Natural killer cell (primary cell): ENCODE data around the gene SND1. TPM values are rescaled to one million over a fixed set of nuclear protein-coding genes. Genes with fewer than 3 reads are reported as not detected.

Source experiments
- ATAC-seq, 3 donors: fragments of 150-1000 bp in 2 of 3; fragments of 200-7000 bp in 1 of 3; cut with Tn5 transposase; 1 replicate in 1 of 3; 2 replicates in 2 of 3; pipeline ENCODE4 v1.10.0; 2021; ENCODE audit warnings: mild to moderate bottlenecking in 2 of 3, moderate library complexity in 2 of 3
- DNase-seq, 2 donors: peaks; one replicate each; pipeline versions ENCODE4 v3.0.0 to v3.0.0-alpha.2; 2013 to 2021; ENCODE audit warnings: mixed read lengths in 1 of 2
- H3K27ac ChIP-seq: one replicate; pipeline ENCODE4 v1.5.1; 2013; ENCODE audit warnings: mild to moderate bottlenecking, low read length
- H3K27me3 ChIP-seq: one replicate; pipeline ENCODE4 v1.6.1; 2013; ENCODE audit warnings: low read length; ENCODE audit not compliant: control insufficient read depth, insufficient read depth
- H3K36me3 ChIP-seq: one replicate; pipeline ENCODE4 v1.6.1; 2013; ENCODE audit warnings: low read length; ENCODE audit not compliant: control insufficient read depth, insufficient read depth
- H3K4me1 ChIP-seq: one replicate; pipeline ENCODE4 v1.6.1; 2013; ENCODE audit warnings: low read length; ENCODE audit not compliant: control insufficient read depth, insufficient read depth
- H3K4me3 ChIP-seq: one replicate; pipeline ENCODE4 v1.5.1; 2013; ENCODE audit warnings: low read length
- H3K9me3 ChIP-seq: one replicate; pipeline ENCODE4 v1.6.1; 2013; ENCODE audit warnings: low read length; ENCODE audit not compliant: control insufficient read depth, insufficient read depth
- H3K27ac Mint-ChIP-seq, 2 donors: one replicate each; pipeline ENCODE4 v1.8.0; 2022; ENCODE audit warnings: mild to moderate bottlenecking in 2 of 2, mixed read lengths in 2 of 2, moderate library complexity in 1 of 2
- H3K27me3 Mint-ChIP-seq, 2 donors: one replicate each; pipeline ENCODE4 v1.8.0; 2022; ENCODE audit warnings: low read depth in 2 of 2, mixed read lengths in 2 of 2
- H3K36me3 Mint-ChIP-seq: one replicate; pipeline ENCODE4 v1.8.0; 2022; ENCODE audit warnings: mixed read lengths
- H3K4me1 Mint-ChIP-seq, 2 donors: one replicate each; pipeline ENCODE4 v1.8.0; 2022; ENCODE audit warnings: mixed read lengths in 2 of 2
- H3K4me3 Mint-ChIP-seq: one replicate; pipeline ENCODE4 v1.8.0; 2022; ENCODE audit warnings: mild to moderate bottlenecking, moderate library complexity, mixed read lengths
- H3K9me3 Mint-ChIP-seq, 2 donors: one replicate each; pipeline ENCODE4 v1.8.0; 2022; ENCODE audit warnings: mixed read lengths in 2 of 2
- WGBS: methylation state at CpG from one replicate; pipeline ENCODE4 v1.1.7; 2013; ENCODE audit warnings: missing lambda C conversion rate; ENCODE audit not compliant: insufficient coverage; 5-methylcytosine and 5-hydroxymethylcytosine counted together
- intact Hi-C: fragments of 100-400 bp; cut with micrococcal nuclease; formaldehyde crosslinking; loops from one replicate; pipeline ENCODE4 v1.14.2; 2022
- total RNA-seq, 4 donors: library from RNA; stranded (reverse); fragments of 120-200 nt in 1 of 4; gene quantifications; one replicate each; pipeline versions ENCODE4 v1.2.3 to v1.2.4, GENCODE V29; 2013 to 2022
- TF ChIP-seq, protein P1 (sequence below): fragments of 200-600 bp; IDR thresholded peaks from one replicate; pipeline ENCODE4 v1.8.0; 2022; ENCODE audit warnings: antibody characterized with exemption

SND1 gene
- total RNA-seq, 3 donors from 2014 or later (not counting 1 experiment from before 2014, with no cell fraction given) = 149 to 188 (median 149) TPM

DNA sequence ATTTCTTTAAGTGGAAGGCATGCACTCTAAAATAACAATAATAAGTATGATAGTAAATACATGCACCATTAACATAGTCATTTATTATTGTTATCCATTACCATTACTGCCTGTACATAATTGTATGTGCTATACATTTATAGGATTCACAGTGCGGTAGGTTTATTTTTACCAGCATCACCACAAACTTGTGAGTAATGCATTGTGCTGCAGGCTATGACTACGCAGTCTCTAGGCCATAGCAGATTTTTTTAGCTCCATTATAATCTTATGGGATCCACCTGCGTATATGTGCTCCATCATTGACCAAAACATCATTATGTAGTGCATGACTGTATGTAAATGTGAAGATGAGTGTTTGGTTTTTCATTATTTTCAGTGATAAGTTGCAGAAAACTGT, 219.2 kb downstream of the SND1 start:
- no peaks in the 10 kb centered on the region for H3K36me3 Mint-ChIP-seq
- no peak overlapping the region for H3K4me3 Mint-ChIP-seq
- intact Hi-C loops = no loop called here
- H3K9me3 ChIP-seq = no peaks in the 10 kb centered on the region
- DNase-seq (no peak), ATAC-seq (no peak)
- H3K4me1 Mint-ChIP-seq = peaks cover 21 to 27% of the 10 kb centered on the region in 2 donors
- H3K27ac Mint-ChIP-seq = no peak overlapping the region
- H3K27me3 ChIP-seq = no peaks in the 10 kb centered on the region
- WGBS = 100% methylated on average over 1 of the region's 3 CpGs
- no peak overlapping the region for H3K4me3 ChIP-seq
- TF ChIP-seq, protein P1, sequence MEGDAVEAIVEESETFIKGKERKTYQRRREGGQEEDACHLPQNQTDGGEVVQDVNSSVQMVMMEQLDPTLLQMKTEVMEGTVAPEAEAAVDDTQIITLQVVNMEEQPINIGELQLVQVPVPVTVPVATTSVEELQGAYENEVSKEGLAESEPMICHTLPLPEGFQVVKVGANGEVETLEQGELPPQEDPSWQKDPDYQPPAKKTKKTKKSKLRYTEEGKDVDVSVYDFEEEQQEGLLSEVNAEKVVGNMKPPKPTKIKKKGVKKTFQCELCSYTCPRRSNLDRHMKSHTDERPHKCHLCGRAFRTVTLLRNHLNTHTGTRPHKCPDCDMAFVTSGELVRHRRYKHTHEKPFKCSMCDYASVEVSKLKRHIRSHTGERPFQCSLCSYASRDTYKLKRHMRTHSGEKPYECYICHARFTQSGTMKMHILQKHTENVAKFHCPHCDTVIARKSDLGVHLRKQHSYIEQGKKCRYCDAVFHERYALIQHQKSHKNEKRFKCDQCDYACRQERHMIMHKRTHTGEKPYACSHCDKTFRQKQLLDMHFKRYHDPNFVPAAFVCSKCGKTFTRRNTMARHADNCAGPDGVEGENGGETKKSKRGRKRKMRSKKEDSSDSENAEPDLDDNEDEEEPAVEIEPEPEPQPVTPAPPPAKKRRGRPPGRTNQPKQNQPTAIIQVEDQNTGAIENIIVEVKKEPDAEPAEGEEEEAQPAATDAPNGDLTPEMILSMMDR = no peak
- no peaks in the 10 kb centered on the region for H3K27me3 Mint-ChIP-seq
- no peak overlapping the region for H3K27ac ChIP-seq
- H3K36me3 ChIP-seq = no peaks in the 10 kb centered on the region
- no peaks in the 10 kb centered on the region for H3K4me1 ChIP-seq
- H3K9me3 Mint-ChIP-seq = no peaks in the 10 kb centered on the region

DNA sequence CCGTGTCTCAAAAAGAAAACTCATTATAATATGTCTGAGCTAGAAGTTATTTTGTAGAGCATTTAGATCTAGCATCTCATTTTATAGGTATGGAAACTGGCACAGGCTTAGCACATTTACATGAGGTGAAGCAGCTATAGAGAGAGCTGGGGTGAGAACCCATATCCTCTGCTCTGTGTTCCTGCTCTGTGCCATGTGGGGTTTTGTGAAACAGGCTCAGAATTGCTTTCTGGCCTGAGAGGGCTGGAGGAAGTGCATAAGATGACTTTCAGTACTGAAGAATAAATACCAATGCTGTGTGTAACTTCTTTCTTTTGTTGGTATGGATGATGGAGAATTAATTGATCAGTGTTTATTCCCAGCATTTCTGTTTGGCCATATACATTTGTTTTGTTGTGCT, 220.1 kb downstream of the SND1 start:
- Histone ChIP-seq H3K4me1 (no peaks in the 10 kb centered on the region), H3K36me3 (no peaks in the 10 kb centered on the region), H3K27me3 (no peaks in the 10 kb centered on the region), H3K4me3 (no peak overlapping the region), H3K9me3 (no peaks in the 10 kb centered on the region), H3K27ac (no peak overlapping the region)
- DNase-seq = no peak
- H3K4me1 Mint-ChIP-seq = peaks cover 14 to 22% of the 10 kb centered on the region in 2 donors
- TF ChIP-seq, protein P1 = no peak
- peak in 1 of 3 donors; percentile 30 for ATAC-seq
- intact Hi-C loops = no loop called here
- H3K36me3 Mint-ChIP-seq = no peaks in the 10 kb centered on the region
- H3K27ac Mint-ChIP-seq = no peak overlapping the region
- H3K4me3 Mint-ChIP-seq = no peak overlapping the region
- no peaks in the 10 kb centered on the region for H3K27me3 Mint-ChIP-seq
- WGBS = 100% methylated on average over 1 of the region's 1 CpG
- no peaks in the 10 kb centered on the region for H3K9me3 Mint-ChIP-seq

GRCh38 chr7:127873151-127873550, 221.2 kb downstream of the SND1 start:
- Histone ChIP-seq H3K4me3 (no peak overlapping the region), H3K9me3 (no peaks in the 10 kb centered on the region), H3K4me1 (no peaks in the 10 kb centered on the region), H3K27ac (no peak overlapping the region), H3K36me3 (no peaks in the 10 kb centered on the region), H3K27me3 (no peaks in the 10 kb centered on the region)
- H3K4me3 Mint-ChIP-seq = no peak overlapping the region
- no peaks in the 10 kb centered on the region for H3K27me3 Mint-ChIP-seq
- H3K4me1 Mint-ChIP-seq = peaks cover 9 to 18% of the 10 kb centered on the region in 2 donors
- ATAC-seq = no peak
- no peak overlapping the region for H3K27ac Mint-ChIP-seq
- TF ChIP-seq, protein P1 = no peak
- H3K9me3 Mint-ChIP-seq = no peaks in the 10 kb centered on the region
- no peak for DNase-seq
- no peaks in the 10 kb centered on the region for H3K36me3 Mint-ChIP-seq
- WGBS = 90% methylated on average over 2 of the region's 3 CpGs
- intact Hi-C loops = no loop called here
